Measurements from ENCODE around the gene TESK2. TPM values are rescaled to one million over a fixed set of nuclear protein-coding genes. Genes with fewer than 3 reads are reported as not detected.
A peak's percentile ranks its signal among the peaks of the same experiment; 100 is the strongest.

TESK2 gene
- total and polyA plus RNA-seq, 12 donors, result 0.77 to 2.6 (median 1.3) TPM

GRCh38 chr1:45329445-45329844 is 161.5 kb downstream of the TESK2 start:
- no peak for DNase-seq
- H3K4me3 ChIP-seq, result no peak overlapping the region
- H3K9me3 ChIP-seq, result no peaks in the 10 kb centered on the region
- intact Hi-C loops (cut with DNase I), result no loop called here
- no peak overlapping the region for H3K27ac ChIP-seq
- peaks cover 0 to 9% (median 0%) of the 10 kb centered on the region in 7 donors for H3K27me3 ChIP-seq
- peaks cover 0 to 61% (median 30%) of the 10 kb centered on the region in 9 donors for H3K36me3 ChIP-seq
- 73 to 75% methylated on average over 4 of the region's 4 CpGs for WGBS, 2 donors
- ATAC-seq, result no peak
- peaks cover 0 to 28% (median 14%) of the 10 kb centered on the region in 9 donors for H3K4me1 ChIP-seq
- TF ChIP-seq CTCF (IDR thresholded peaks at IDR 0.05), result no peak

GRCh38 chr1:45328680-45329079 is 162.3 kb downstream of the TESK2 start:
- no peak for TF ChIP-seq CTCF (IDR thresholded peaks at IDR 0.05)
- Histone ChIP-seq H3K9me3 (no peaks in the 10 kb centered on the region), H3K27ac (no peak overlapping the region), H3K4me3 (no peak overlapping the region), H3K4me1 (peaks cover 0 to 20% (median 11%) of the 10 kb centered on the region in 9 donors), H3K27me3 (peaks cover 0 to 9% (median 0%) of the 10 kb centered on the region in 7 donors), H3K36me3 (peaks cover 0 to 54% (median 27%) of the 10 kb centered on the region in 9 donors)
- intact Hi-C loops (cut with DNase I), result no loop called here
- 82 to 83% methylated on average over 5 of the region's 5 CpGs for WGBS, 2 donors
- ATAC-seq (no peak), DNase-seq (no peak)

- Histone ChIP-seq H3K4me1 (peaks cover 0 to 20% (median 11%) of the 10 kb centered on the region in 9 donors), H3K27ac (no peak overlapping the region), H3K9me3 (no peaks in the 10 kb centered on the region), H3K27me3 (peaks cover 0 to 9% (median 0%) of the 10 kb centered on the region in 7 donors), H3K4me3 (peak overlapping the region in 6 of 10 donors; percentile 37 to 60 (median 55)), H3K36me3 (peaks cover 0 to 46% (median 24%) of the 10 kb centered on the region in 9 donors)
- TF ChIP-seq CTCF (IDR thresholded peaks at IDR 0.05), result no peak
- DNase-seq (no peak), ATAC-seq (peak in 1 of 8 donors; percentile 10)
- 70% methylated on average over 19 of the region's 19 CpGs for WGBS, 2 donors
- intact Hi-C loops (cut with DNase I), result no loop called here
These were observed 163.1 kb downstream of the TESK2 start for GRCh38 chr1:45327644-45328515.

- peak within 1 kb of the TSS; percentile 23 to 60 (median 52) for H3K4me3 ChIP-seq
- TF ChIP-seq CTCF (IDR thresholded peaks at IDR 0.05), result no peak
- peak; percentile 78 to 91 (median 88) for ATAC-seq
- no peaks in the 10 kb centered on the region for H3K9me3 ChIP-seq
- intact Hi-C loops (cut with DNase I), result no loop called here
- H3K27me3 ChIP-seq, result peaks cover 0 to 9% (median 0%) of the 10 kb centered on the region in 7 donors
- peaks cover 0 to 20% (median 11%) of the 10 kb centered on the region in 9 donors for H3K4me1 ChIP-seq
- peak; percentile 60 to 63 for DNase-seq
- peaks cover 0 to 37% (median 15%) of the 10 kb centered on the region in 9 donors for H3K36me3 ChIP-seq
- 5 to 6% methylated on average over 93 to 95 of the region's 96 CpGs for WGBS, 2 donors
- H3K27ac ChIP-seq, result peak within 1 kb of the TSS in 2 of 10 donors; percentile 4 to 24
These were observed 164.0 kb downstream of the TESK2 start, which contains the start of gene HPDL for GRCh38 chr1:45326627-45327623. Gene HPDL, plus strand, starts transcription at chr1:45326895. Its CDS starts 254 bp downstream, at chr1:45327149.

All from heart right ventricle (tissue), 16 donors.